GM20431 (cell line): Measurements from ENCODE around the gene LAMA1.
"Not testable (repeated sequence)": the region's sequence is repeated elsewhere in the genome, so short reads cannot be mapped to it uniquely, and the experiment has no call there.

Experiments used
- in situ Hi-C: fragments of 300-500 bp; cut with MseI, MboI; formaldehyde crosslinking; loops from one replicate; pipeline ENCODE4 v1.15.0; 2020; ENCODE audit warnings: low sequenced_read_pairs; ENCODE audit not compliant: unreplicated experiment

The LAMA1 gene

GRCh38 chr18:6955304-6955703 is 162.3 kb downstream of the LAMA1 start:
- in situ Hi-C loops = loop anchor here (25.0 kb wide), 1 partner anchor 93 kb away; no protein-coding TSS in a partner anchor

- in situ Hi-C loops = loop anchor here (25.0 kb wide), 1 partner anchor 92 kb away; no protein-coding TSS in a partner anchor
Measured at GRCh38 chr18:6954501-6954900, 163.1 kb downstream of the LAMA1 start.

- in situ Hi-C loops = loop anchor here (25.0 kb wide), 1 partner anchor 89 kb away; no protein-coding TSS in a partner anchor
Measured at GRCh38 chr18:6951336-6952090, 166.1 kb downstream of the LAMA1 start.

- in situ Hi-C loops = loop anchor here (25.0 kb wide), 1 partner anchor 88 kb away; no protein-coding TSS in a partner anchor
Measured at GRCh38 chr18:6950641-6951040, 167.0 kb downstream of the LAMA1 start.

GRCh38 chr18:6949800-6950586 is 167.6 kb downstream of the LAMA1 start:
- in situ Hi-C loops = loop anchor here (25.0 kb wide), 1 partner anchor 88 kb away; no protein-coding TSS in a partner anchor

- in situ Hi-C loops = no loop called here
Measured at GRCh38 chr18:6948281-6949055, 169.1 kb downstream of the LAMA1 start.

GRCh38 chr18:6947338-6948030 is 170.1 kb downstream of the LAMA1 start:
- in situ Hi-C loops = no loop called here

GRCh38 chr18:6943143-6943542 is 174.5 kb downstream of the LAMA1 start:
- in situ Hi-C loops = no loop called here

GRCh38 chr18:6942742-6943141 is 174.9 kb downstream of the LAMA1 start:
- in situ Hi-C loops = no loop called here

- in situ Hi-C loops = no loop called here
Measured at GRCh38 chr18:6941996-6942395, 175.6 kb downstream of the LAMA1 start.

GRCh38 chr18:6940451-6940850 is 177.1 kb downstream of the LAMA1 start:
- in situ Hi-C loops = no loop called here

- in situ Hi-C loops = no loop called here
Measured at GRCh38 chr18:6939972-6940371, 177.6 kb downstream of the LAMA1 start.

GRCh38 chr18:6938403-6938802 is 179.2 kb downstream of the LAMA1 start:
- in situ Hi-C loops = not testable (repeated sequence)

- in situ Hi-C loops = no loop called here
Measured at GRCh38 chr18:6938003-6938402, 179.6 kb downstream of the LAMA1 start.

- in situ Hi-C loops = no loop called here
Measured at GRCh38 chr18:6934859-6935258, 182.7 kb downstream of the LAMA1 start.

GRCh38 chr18:6929370-6930102 is 188.1 kb downstream of the LAMA1 start:
- in situ Hi-C loops = no loop called here

GRCh38 chr18:6928359-6928758 is 189.2 kb downstream of the LAMA1 start:
- in situ Hi-C loops = no loop called here

- in situ Hi-C loops = no loop called here
Measured at GRCh38 chr18:6927153-6927552, 190.4 kb downstream of the LAMA1 start.

GRCh38 chr18:6923220-6923619 is 194.4 kb downstream of the LAMA1 start:
- in situ Hi-C loops = no loop called here
